Activated T-cell treated with anti-CD3 and anti-CD28 coated beads, Interleukin-2, amount 50 U/mL, for 24 hours (primary cell): ENCODE results near the gene CD96.
A peak's percentile ranks its signal among the peaks of the same experiment; 100 is the strongest.

Source experiments
- DNase-seq: peaks from one replicate; pipeline ENCODE4 v3.0.0-alpha.2; 2020
- H3K27ac Mint-ChIP-seq: 2 replicates; pipeline ENCODE4 v1.8.0; 2020; ENCODE audit warnings: mild to moderate bottlenecking, mixed read lengths
- H3K27me3 Mint-ChIP-seq: 2 replicates; pipeline ENCODE4 v1.8.0; 2020; ENCODE audit warnings: mixed read lengths
- H3K36me3 Mint-ChIP-seq: 2 replicates; pipeline ENCODE4 v1.8.0; 2020; ENCODE audit warnings: low read depth, mixed read lengths
- H3K4me1 Mint-ChIP-seq: 2 replicates; pipeline ENCODE4 v1.8.0; 2020; ENCODE audit warnings: low read depth, mixed read lengths
- H3K4me3 Mint-ChIP-seq: 2 replicates; pipeline ENCODE4 v1.8.0; 2020; ENCODE audit warnings: mild to moderate bottlenecking, moderate library complexity, mixed read lengths
- H3K9me3 Mint-ChIP-seq: 2 replicates; pipeline ENCODE4 v1.8.0; 2020; ENCODE audit warnings: mixed read lengths

CD96 gene

GRCh38 chr3:111639316-111639715, 97.3 kb downstream of the CD96 start:
- Mint-ChIP-seq H3K4me1 (no peaks in the 10 kb centered on the region), H3K27me3 (no peaks in the 10 kb centered on the region), H3K36me3 (peaks cover 78% of the 10 kb centered on the region), H3K27ac (no peak overlapping the region), H3K4me3 (no peak overlapping the region), H3K9me3 (peaks cover 31% of the 10 kb centered on the region)
- no peak for DNase-seq

- H3K27me3 Mint-ChIP-seq: no peaks in the 10 kb centered on the region
- no peak overlapping the region for H3K4me3 Mint-ChIP-seq
- peaks cover 15% of the 10 kb centered on the region for H3K4me1 Mint-ChIP-seq
- H3K27ac Mint-ChIP-seq: peak overlapping the region; percentile 24
- H3K36me3 Mint-ChIP-seq: peaks cover 93% of the 10 kb centered on the region
- H3K9me3 Mint-ChIP-seq: peaks cover 7% of the 10 kb centered on the region
- DNase-seq: no peak
Measured at GRCh38 chr3:111648991-111649579, 107.1 kb downstream of the CD96 start.

- Mint-ChIP-seq H3K4me3 (no peak overlapping the region), H3K36me3 (peaks cover 91% of the 10 kb centered on the region), H3K4me1 (peaks cover 15% of the 10 kb centered on the region), H3K27ac (peak overlapping the region; percentile 42), H3K27me3 (no peaks in the 10 kb centered on the region), H3K9me3 (no peaks in the 10 kb centered on the region)
- no peak for DNase-seq
Measured at GRCh38 chr3:111650378-111651275, 108.6 kb downstream of the CD96 start.

- Mint-ChIP-seq H3K27ac (peak overlapping the region; percentile 40), H3K36me3 (peaks cover 79% of the 10 kb centered on the region), H3K27me3 (no peaks in the 10 kb centered on the region), H3K9me3 (no peaks in the 10 kb centered on the region), H3K4me1 (peaks cover 15% of the 10 kb centered on the region), H3K4me3 (no peak overlapping the region)
- no peak for DNase-seq
Measured at GRCh38 chr3:111652492-111653180, 110.6 kb downstream of the CD96 start.

- Mint-ChIP-seq H3K9me3 (no peaks in the 10 kb centered on the region), H3K4me3 (no peak overlapping the region), H3K4me1 (peaks cover 13% of the 10 kb centered on the region), H3K36me3 (peaks cover 77% of the 10 kb centered on the region), H3K27ac (peak overlapping the region; percentile 7), H3K27me3 (no peaks in the 10 kb centered on the region)
- no peak for DNase-seq
Measured at GRCh38 chr3:111653766-111654165, 111.8 kb downstream of the CD96 start.

- no peak overlapping the region for H3K27ac Mint-ChIP-seq
- no peaks in the 10 kb centered on the region for H3K27me3 Mint-ChIP-seq
- H3K4me1 Mint-ChIP-seq: peaks cover 20% of the 10 kb centered on the region
Measured at GRCh38 chr3:111662012-111662411, 120.0 kb downstream of the CD96 start.

GRCh38 chr3:111662907-111663306, 120.9 kb downstream of the CD96 start:
- no peaks in the 10 kb centered on the region for H3K27me3 Mint-ChIP-seq
- peaks cover 29% of the 10 kb centered on the region for H3K4me1 Mint-ChIP-seq
- no peak overlapping the region for H3K27ac Mint-ChIP-seq
- H3K4me3 Mint-ChIP-seq: no peak overlapping the region
- no peak for DNase-seq
- H3K9me3 Mint-ChIP-seq: peaks cover 41% of the 10 kb centered on the region
- H3K36me3 Mint-ChIP-seq: peaks cover 75% of the 10 kb centered on the region

More at GRCh38 chr3:111662012-111662411, 120.0 kb downstream of the CD96 start:
- no peak for DNase-seq
- Mint-ChIP-seq H3K4me3 (no peak overlapping the region), H3K9me3 (peaks cover 41% of the 10 kb centered on the region), H3K36me3 (peaks cover 72% of the 10 kb centered on the region)

- H3K36me3 Mint-ChIP-seq: peaks cover 44% of the 10 kb centered on the region
- peaks cover 30% of the 10 kb centered on the region for H3K9me3 Mint-ChIP-seq
- H3K4me3 Mint-ChIP-seq: no peak overlapping the region
- H3K27me3 Mint-ChIP-seq: no peaks in the 10 kb centered on the region
- peaks cover 61% of the 10 kb centered on the region for H3K4me1 Mint-ChIP-seq
- no peak for DNase-seq
- H3K27ac Mint-ChIP-seq: peak overlapping the region; percentile 91
Measured at GRCh38 chr3:111666041-111666735, 124.2 kb downstream of the CD96 start.

GRCh38 chr3:111667170-111667569, 125.2 kb downstream of the CD96 start:
- no peak for DNase-seq

GRCh38 chr3:111667621-111668239, 125.7 kb downstream of the CD96 start:
- DNase-seq: no peak
- Mint-ChIP-seq H3K27me3 (no peaks in the 10 kb centered on the region), H3K4me1 (peaks cover 73% of the 10 kb centered on the region), H3K4me3 (peak overlapping the region; percentile 45), H3K9me3 (peaks cover 17% of the 10 kb centered on the region), H3K36me3 (peaks cover 29% of the 10 kb centered on the region), H3K27ac (peak overlapping the region; percentile 91)

More at GRCh38 chr3:111667170-111667569, 125.2 kb downstream of the CD96 start:
- H3K27ac Mint-ChIP-seq: peak overlapping the region; percentile 91
- peaks cover 34% of the 10 kb centered on the region for H3K36me3 Mint-ChIP-seq
- no peaks in the 10 kb centered on the region for H3K27me3 Mint-ChIP-seq
- H3K4me3 Mint-ChIP-seq: peak overlapping the region; percentile 45
- peaks cover 68% of the 10 kb centered on the region for H3K4me1 Mint-ChIP-seq
- peaks cover 22% of the 10 kb centered on the region for H3K9me3 Mint-ChIP-seq

- H3K4me1 Mint-ChIP-seq: peaks cover 79% of the 10 kb centered on the region
- H3K27me3 Mint-ChIP-seq: no peaks in the 10 kb centered on the region
- H3K4me3 Mint-ChIP-seq: no peak overlapping the region
- DNase-seq: no peak
- peak overlapping the region; percentile 67 for H3K27ac Mint-ChIP-seq
- H3K36me3 Mint-ChIP-seq: peaks cover 23% of the 10 kb centered on the region
- H3K9me3 Mint-ChIP-seq: peaks cover 13% of the 10 kb centered on the region
Measured at GRCh38 chr3:111668326-111668725, 126.3 kb downstream of the CD96 start.

GRCh38 chr3:111668888-111669488, 127.0 kb downstream of the CD96 start:
- peaks cover 8% of the 10 kb centered on the region for H3K9me3 Mint-ChIP-seq

GRCh38 chr3:111669926-111670630, 128.1 kb downstream of the CD96 start:
- Mint-ChIP-seq H3K36me3 (peaks cover 19% of the 10 kb centered on the region), H3K4me1 (peaks cover 87% of the 10 kb centered on the region), H3K9me3 (peaks cover 4% of the 10 kb centered on the region), H3K27me3 (no peaks in the 10 kb centered on the region), H3K4me3 (no peak overlapping the region), H3K27ac (peak overlapping the region; percentile 67)
- no peak for DNase-seq

More at GRCh38 chr3:111668888-111669488, 127.0 kb downstream of the CD96 start:
- Mint-ChIP-seq H3K27me3 (no peaks in the 10 kb centered on the region), H3K27ac (peak overlapping the region; percentile 67), H3K36me3 (peaks cover 16% of the 10 kb centered on the region), H3K4me1 (peaks cover 86% of the 10 kb centered on the region), H3K4me3 (no peak overlapping the region)
- DNase-seq: no peak
